GM06990 (cell line): Measurements from ENCODE around the gene CCNY.

Experiments used
- DNase-seq: peaks from one replicate; pipeline ENCODE4 v3.0.0-alpha.2; 2011; ENCODE audit not compliant: insufficient read length; ENCODE audit errors: extremely low read depth
- H3K27me3 ChIP-seq: replicated peaks from 2 replicates; pipeline ENCODE4 v1.6.0; 2011; ENCODE audit warnings: low read length; ENCODE audit not compliant: control insufficient read depth, insufficient read depth
- H3K36me3 ChIP-seq: 2 replicates; pipeline ENCODE4 v1.5.1; 2011; ENCODE audit warnings: low read length; ENCODE audit not compliant: control insufficient read depth, insufficient read depth
- H3K4me3 ChIP-seq: replicated peaks from 2 replicates; pipeline ENCODE4 v1.5.1; 2011; ENCODE audit warnings: low read depth, mild to moderate bottlenecking, control low read depth, low read length
- TF ChIP-seq, protein P1 (sequence below): IDR thresholded peaks from 2 replicates; pipeline ENCODE4 v1.5.1; 2011; ENCODE audit warnings: low read length, control low read depth, mild to moderate bottlenecking, inconsistent platforms; ENCODE audit not compliant: insufficient read depth, poor library complexity, severe bottlenecking

Gene CCNY

GRCh38 chr10:35495521-35496119 is 159.3 kb downstream of the CCNY start:
- Histone ChIP-seq H3K4me3 (no peak overlapping the region), H3K27me3 (no peaks in the 10 kb centered on the region), H3K36me3 (no peaks in the 10 kb centered on the region)
- peak; percentile 25 for DNase-seq
- TF ChIP-seq, protein P1, sequence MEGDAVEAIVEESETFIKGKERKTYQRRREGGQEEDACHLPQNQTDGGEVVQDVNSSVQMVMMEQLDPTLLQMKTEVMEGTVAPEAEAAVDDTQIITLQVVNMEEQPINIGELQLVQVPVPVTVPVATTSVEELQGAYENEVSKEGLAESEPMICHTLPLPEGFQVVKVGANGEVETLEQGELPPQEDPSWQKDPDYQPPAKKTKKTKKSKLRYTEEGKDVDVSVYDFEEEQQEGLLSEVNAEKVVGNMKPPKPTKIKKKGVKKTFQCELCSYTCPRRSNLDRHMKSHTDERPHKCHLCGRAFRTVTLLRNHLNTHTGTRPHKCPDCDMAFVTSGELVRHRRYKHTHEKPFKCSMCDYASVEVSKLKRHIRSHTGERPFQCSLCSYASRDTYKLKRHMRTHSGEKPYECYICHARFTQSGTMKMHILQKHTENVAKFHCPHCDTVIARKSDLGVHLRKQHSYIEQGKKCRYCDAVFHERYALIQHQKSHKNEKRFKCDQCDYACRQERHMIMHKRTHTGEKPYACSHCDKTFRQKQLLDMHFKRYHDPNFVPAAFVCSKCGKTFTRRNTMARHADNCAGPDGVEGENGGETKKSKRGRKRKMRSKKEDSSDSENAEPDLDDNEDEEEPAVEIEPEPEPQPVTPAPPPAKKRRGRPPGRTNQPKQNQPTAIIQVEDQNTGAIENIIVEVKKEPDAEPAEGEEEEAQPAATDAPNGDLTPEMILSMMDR, result no peak

DNA sequence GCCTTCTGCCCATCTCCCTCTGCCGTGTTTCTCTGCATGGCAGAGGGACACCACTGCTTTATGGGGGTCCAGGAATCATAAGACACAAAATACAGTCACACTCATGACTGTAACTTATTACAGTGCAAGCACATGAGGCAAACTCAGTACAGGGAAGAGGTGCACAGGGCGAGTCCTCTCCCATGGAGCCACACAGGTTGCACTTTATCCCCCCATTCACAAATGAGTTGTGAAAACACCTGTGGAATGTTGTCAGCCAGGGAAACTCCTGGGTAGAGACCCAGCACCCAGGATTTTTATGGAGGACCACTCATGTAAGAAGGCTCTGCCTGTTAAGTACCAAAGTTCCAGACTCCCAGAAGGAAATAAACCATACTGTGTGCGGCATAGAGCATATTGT is 161.6 kb downstream of the CCNY start:
- H3K27me3 ChIP-seq, result no peaks in the 10 kb centered on the region

DNA sequence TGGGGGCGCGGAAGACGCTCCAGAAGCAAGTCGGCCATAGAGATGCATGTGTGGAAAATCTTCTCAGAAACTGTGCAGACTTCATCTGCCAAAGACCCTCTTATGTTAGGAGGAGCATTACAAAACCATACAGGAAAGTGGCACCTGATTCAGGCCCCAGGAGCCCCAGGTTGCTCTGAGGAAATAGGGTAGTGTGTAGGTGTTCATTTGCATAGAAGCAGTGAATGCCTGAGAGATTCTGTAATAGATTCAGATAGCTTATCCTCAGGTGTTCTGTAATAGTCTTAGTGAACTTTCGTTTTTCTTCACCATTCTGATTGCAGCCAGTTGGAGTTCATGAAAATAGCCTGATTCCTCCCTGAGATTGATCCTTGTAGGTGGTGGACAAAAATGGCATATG is 162.4 kb downstream of the CCNY start:
- TF ChIP-seq, protein P1, result no peak
- Histone ChIP-seq H3K27me3 (no peaks in the 10 kb centered on the region), H3K4me3 (no peak overlapping the region), H3K36me3 (no peaks in the 10 kb centered on the region)
- DNase-seq, result no peak

More for the DNA sequence above, 161.6 kb downstream of the CCNY start:
- Histone ChIP-seq H3K36me3 (no peaks in the 10 kb centered on the region), H3K4me3 (no peak overlapping the region)
- no peak for DNase-seq
- TF ChIP-seq, protein P1, result no peak

DNA sequence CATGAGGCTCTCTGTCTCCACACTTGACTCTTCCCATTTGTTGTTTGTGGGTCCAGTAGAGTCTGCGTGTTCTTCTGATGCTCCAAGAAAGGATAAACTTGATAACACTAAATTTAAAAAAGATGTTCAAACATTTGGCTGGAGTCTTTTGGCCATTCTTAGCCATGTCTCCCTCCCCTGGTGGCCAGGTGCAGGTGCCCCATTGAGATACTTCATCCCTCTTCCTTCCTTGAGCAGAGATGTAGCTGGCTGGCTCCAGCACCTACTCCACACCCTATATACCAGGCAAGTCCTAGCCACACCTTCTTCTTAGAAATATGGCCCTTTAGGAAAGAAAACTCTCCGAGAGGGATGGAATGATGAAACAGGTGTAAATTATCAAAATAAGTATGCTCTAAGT is 165.6 kb downstream of the CCNY start:
- H3K36me3 ChIP-seq, result no peaks in the 10 kb centered on the region
- DNase-seq, result no peak
- TF ChIP-seq, protein P1, result peak; percentile 19

DNA sequence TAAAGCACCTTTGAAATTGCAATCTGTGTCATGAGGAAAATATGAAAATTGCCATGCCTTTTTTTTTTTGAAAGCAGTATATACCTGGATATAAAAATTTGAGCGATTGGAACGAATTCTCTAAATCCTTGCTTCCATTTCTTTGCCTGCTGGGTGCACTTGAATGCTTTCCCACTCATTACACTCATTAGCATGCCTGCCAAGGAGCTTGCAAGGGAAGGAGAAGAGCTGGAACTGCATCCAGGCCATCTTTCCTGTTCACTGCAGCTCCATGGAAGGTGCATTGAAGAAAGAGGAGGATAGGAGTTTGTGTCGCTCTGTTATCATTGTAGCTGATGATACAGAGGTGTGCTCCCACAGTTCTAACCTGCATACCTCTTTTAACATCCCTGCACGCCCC is 166.4 kb downstream of the CCNY start:
- Histone ChIP-seq H3K4me3 (no peak overlapping the region), H3K36me3 (no peaks in the 10 kb centered on the region), H3K27me3 (no peaks in the 10 kb centered on the region)
- TF ChIP-seq, protein P1, result no peak
- DNase-seq, result no peak

More for the DNA sequence above, 165.6 kb downstream of the CCNY start:
- H3K27me3 ChIP-seq, result no peaks in the 10 kb centered on the region
- no peak overlapping the region for H3K4me3 ChIP-seq

- Histone ChIP-seq H3K4me3 (no peak overlapping the region), H3K27me3 (no peaks in the 10 kb centered on the region), H3K36me3 (no peaks in the 10 kb centered on the region)
- TF ChIP-seq, protein P1, result no peak
- DNase-seq, result no peak
Observed at GRCh38 chr10:35503578-35503977, 167.3 kb downstream of the CCNY start.
